ENCODE data around the gene HIVEP3. TPM values are rescaled to one million over a fixed set of nuclear protein-coding genes. Genes with fewer than 3 reads are reported as not detected.

HIVEP3 gene
- total RNA-seq, 1 donor = 1.8 TPM

GRCh38 chr1:41660570-41661427 lies 257.9 kb downstream of the HIVEP3 start:
- DNase-seq (ENCODE audit: insufficient read length, low spot score, missing footprints) = no peak
- H3K27me3 ChIP-seq (ENCODE audit: insufficient read depth, low read length) = no peaks in the 10 kb centered on the region
- no peaks in the 10 kb centered on the region for H3K36me3 ChIP-seq (ENCODE audit: insufficient read depth, low read length)
- peaks cover 52% of the 10 kb centered on the region for H3K79me2 ChIP-seq (ENCODE audit: insufficient read depth, low read length)
- peaks cover 26% of the 10 kb centered on the region for H3K4me1 ChIP-seq (ENCODE audit: insufficient read depth, low read length)
- no peaks in the 10 kb centered on the region for H3K9me3 ChIP-seq (ENCODE audit: low read depth, low read length)
- no peak for TF ChIP-seq CTCF (IDR thresholded peaks at IDR 0.05; ENCODE audit: extremely low read depth, low read depth, low read length)
- H3K4me2 ChIP-seq (ENCODE audit: insufficient read depth, low read length) = peak overlapping the region; percentile 94
- no peak overlapping the region for H3K27ac ChIP-seq (ENCODE audit: low read depth, low read length)
- H2AFZ ChIP-seq (ENCODE audit: low read length) = no peak overlapping the region
- H3K4me3 ChIP-seq (ENCODE audit: insufficient read depth, low read length) = peak overlapping the region; percentile 79
- peaks cover 2% of the 10 kb centered on the region for H4K20me1 ChIP-seq (ENCODE audit: insufficient read depth, low read length)

DNA sequence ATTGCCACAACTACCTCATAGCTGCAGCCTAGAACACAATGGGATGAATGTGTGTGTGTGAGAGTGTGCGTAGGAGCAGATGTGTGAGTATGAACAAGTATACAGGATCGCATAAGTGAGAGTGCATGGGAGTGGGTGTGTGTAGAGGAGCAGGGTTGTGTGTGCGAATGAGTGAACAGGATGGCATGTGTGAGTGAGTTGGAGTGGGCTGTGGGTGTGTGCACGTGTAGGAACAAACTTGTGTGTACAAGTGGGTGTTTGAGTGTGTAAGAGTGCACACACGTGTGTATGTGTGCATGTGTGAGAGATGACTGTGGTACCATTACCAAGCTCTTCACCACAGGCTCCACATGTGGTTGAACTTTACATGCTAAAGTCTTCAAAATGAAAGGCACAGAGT lies 258.8 kb downstream of the HIVEP3 start:
- Histone ChIP-seq H3K4me1 (ENCODE audit: insufficient read depth, low read length) (peaks cover 19% of the 10 kb centered on the region), H3K27me3 (ENCODE audit: insufficient read depth, low read length) (no peaks in the 10 kb centered on the region), H3K9me3 (ENCODE audit: low read depth, low read length) (no peaks in the 10 kb centered on the region), H3K79me2 (ENCODE audit: insufficient read depth, low read length) (peaks cover 60% of the 10 kb centered on the region), H3K4me2 (ENCODE audit: insufficient read depth, low read length) (no peak overlapping the region), H3K27ac (ENCODE audit: low read depth, low read length) (no peak overlapping the region), H3K36me3 (ENCODE audit: insufficient read depth, low read length) (no peaks in the 10 kb centered on the region), H3K4me3 (ENCODE audit: insufficient read depth, low read length) (no peak overlapping the region), H4K20me1 (ENCODE audit: insufficient read depth, low read length) (peaks cover 2% of the 10 kb centered on the region), H2AFZ (ENCODE audit: low read length) (no peak overlapping the region)
- no peak for TF ChIP-seq CTCF (IDR thresholded peaks at IDR 0.05; ENCODE audit: extremely low read depth, low read depth, low read length)
- DNase-seq (ENCODE audit: insufficient read length, low spot score, missing footprints) = no peak

GRCh38 chr1:41659159-41659495 lies 259.6 kb downstream of the HIVEP3 start:
- Histone ChIP-seq H2AFZ (ENCODE audit: low read length) (no peak overlapping the region), H3K36me3 (ENCODE audit: insufficient read depth, low read length) (no peaks in the 10 kb centered on the region), H3K79me2 (ENCODE audit: insufficient read depth, low read length) (peaks cover 66% of the 10 kb centered on the region), H3K9me3 (ENCODE audit: low read depth, low read length) (no peaks in the 10 kb centered on the region), H3K4me2 (ENCODE audit: insufficient read depth, low read length) (no peak overlapping the region), H3K27ac (ENCODE audit: low read depth, low read length) (no peak overlapping the region), H4K20me1 (ENCODE audit: insufficient read depth, low read length) (peaks cover 2% of the 10 kb centered on the region), H3K27me3 (ENCODE audit: insufficient read depth, low read length) (no peaks in the 10 kb centered on the region), H3K4me1 (ENCODE audit: insufficient read depth, low read length) (peaks cover 18% of the 10 kb centered on the region), H3K4me3 (ENCODE audit: insufficient read depth, low read length) (no peak overlapping the region)
- no peak for TF ChIP-seq CTCF (IDR thresholded peaks at IDR 0.05; ENCODE audit: extremely low read depth, low read depth, low read length)
- no peak for DNase-seq (ENCODE audit: insufficient read length, low spot score, missing footprints)

DNA sequence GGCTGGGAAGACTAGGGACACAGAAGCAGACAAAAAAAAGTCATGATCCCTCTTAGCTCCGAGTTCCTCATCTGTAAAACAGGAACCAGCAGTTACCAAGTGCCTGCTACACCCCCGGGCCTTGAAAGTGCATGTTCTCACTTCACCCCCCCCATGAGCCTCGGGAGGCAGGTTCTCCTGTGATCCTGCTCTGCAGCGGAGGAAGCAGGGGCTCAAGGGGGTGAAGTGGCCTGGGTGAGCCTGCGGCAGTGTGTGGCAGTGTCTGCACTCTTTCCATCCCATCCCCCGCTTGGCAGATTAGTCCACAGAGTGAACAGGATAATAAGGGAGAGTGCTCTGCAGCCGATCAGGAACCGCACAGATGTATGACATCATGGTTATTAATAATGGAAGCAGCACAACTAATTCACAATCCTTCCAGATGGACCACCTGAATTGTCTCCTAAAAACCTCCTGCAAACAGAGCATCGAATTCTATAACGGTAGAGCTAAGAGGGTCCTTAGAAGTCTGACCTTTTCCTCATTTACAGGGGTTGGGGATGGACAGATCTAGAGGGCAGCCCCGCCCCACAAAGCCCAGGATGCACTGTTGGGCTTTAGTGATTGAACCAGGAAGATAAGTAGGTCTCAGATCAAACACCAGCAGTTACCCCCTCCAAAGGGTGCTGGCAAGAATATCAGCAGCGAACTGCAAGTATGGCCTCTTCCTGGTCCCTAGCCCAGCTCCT lies 260.1 kb downstream of the HIVEP3 start:
- Histone ChIP-seq H3K9me3 (ENCODE audit: low read depth, low read length) (no peaks in the 10 kb centered on the region), H3K27me3 (ENCODE audit: insufficient read depth, low read length) (no peaks in the 10 kb centered on the region), H2AFZ (ENCODE audit: low read length) (no peak overlapping the region), H3K27ac (ENCODE audit: low read depth, low read length) (no peak overlapping the region), H3K36me3 (ENCODE audit: insufficient read depth, low read length) (no peaks in the 10 kb centered on the region), H3K4me2 (ENCODE audit: insufficient read depth, low read length) (no peak overlapping the region), H4K20me1 (ENCODE audit: insufficient read depth, low read length) (peaks cover 2% of the 10 kb centered on the region), H3K4me1 (ENCODE audit: insufficient read depth, low read length) (peaks cover 18% of the 10 kb centered on the region), H3K79me2 (ENCODE audit: insufficient read depth, low read length) (peaks cover 70% of the 10 kb centered on the region), H3K4me3 (ENCODE audit: insufficient read depth, low read length) (no peak overlapping the region)
- TF ChIP-seq CTCF (IDR thresholded peaks at IDR 0.05; ENCODE audit: extremely low read depth, low read depth, low read length) = no peak
- DNase-seq (ENCODE audit: insufficient read length, low spot score, missing footprints) = no peak

Measured in osteoblast (primary cell).